SH-SY5Y (cell line): ENCODE data around the gene SPDEF.

ENCODE experiments used
- GATA2 ChIP-seq: IDR thresholded peaks from 2 replicates; pipeline ENCODE4 v1.6.1; 2011; ENCODE audit warnings: mild to moderate bottlenecking, low read depth, low read length
- GATA3 ChIP-seq: IDR thresholded peaks from 2 replicates; pipeline ENCODE4 v1.6.1; 2011; ENCODE audit warnings: low read depth, mild to moderate bottlenecking, low read length, moderate library complexity

The SPDEF gene

GRCh38 chr6:34589140-34589539, 33.0 kb upstream of the SPDEF start:
- no peak for TF ChIP-seq GATA2

- TF ChIP-seq GATA3 (no peak), GATA2 (no peak)
Observed at GRCh38 chr6:34587851-34588250, 31.7 kb upstream of the SPDEF start.

DNA sequence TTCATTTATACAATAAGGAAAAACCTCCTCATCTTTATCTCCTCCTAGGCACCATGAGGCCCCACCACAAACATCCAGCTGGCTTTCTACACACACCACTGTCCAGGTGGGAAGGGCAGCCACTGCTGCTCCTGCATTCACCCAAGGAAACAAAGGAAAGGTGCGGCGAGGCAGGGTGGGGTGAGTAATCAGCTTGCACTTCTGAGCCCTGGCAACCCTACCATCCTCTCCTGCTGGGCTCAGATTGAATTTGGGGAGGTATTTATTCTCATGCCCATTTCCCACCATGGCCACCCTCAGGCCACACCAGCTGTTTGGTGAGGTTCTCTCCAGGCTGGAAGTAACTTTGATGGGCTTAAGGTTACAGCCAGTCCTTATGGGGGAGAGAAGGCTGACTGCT, 31.2 kb upstream of the SPDEF start:
- no peak for TF ChIP-seq GATA3
- TF ChIP-seq GATA2 = no peak

DNA sequence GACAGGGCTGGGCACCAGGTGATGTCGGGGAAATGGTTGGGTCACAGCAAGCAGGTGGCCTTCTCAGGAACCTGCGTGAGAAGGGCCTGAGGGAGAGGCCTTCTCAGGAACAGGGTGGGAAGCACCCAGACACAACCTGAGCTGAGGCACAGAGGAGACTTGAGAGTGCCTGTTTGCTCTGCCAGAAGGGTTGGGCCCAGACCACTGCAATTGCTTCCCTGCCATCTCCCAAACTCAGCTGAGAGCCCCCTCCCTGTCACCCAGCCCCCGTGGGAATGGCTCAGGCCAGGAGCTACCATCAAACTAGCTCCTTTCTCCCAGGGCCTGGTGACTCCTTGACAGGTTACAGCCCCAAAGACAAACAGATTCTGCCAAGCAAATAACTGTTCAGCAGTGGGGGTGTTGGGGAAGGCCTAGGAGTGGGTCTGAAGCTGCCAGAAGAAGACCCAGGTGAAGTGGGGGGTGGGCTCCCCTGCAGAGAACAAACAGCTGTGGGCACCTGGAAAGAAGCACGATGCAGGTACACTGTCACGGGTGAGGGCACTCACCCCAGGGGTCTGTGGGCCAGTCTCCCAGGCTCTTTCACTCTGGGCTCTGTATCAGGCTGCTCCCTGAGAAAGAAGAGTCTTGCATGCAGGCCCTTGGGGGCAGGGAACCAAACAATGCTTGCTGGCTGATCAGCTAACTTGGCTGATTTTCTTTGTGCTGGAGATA, 30.4 kb upstream of the SPDEF start:
- TF ChIP-seq GATA3 (no peak), GATA2 (no peak)

DNA sequence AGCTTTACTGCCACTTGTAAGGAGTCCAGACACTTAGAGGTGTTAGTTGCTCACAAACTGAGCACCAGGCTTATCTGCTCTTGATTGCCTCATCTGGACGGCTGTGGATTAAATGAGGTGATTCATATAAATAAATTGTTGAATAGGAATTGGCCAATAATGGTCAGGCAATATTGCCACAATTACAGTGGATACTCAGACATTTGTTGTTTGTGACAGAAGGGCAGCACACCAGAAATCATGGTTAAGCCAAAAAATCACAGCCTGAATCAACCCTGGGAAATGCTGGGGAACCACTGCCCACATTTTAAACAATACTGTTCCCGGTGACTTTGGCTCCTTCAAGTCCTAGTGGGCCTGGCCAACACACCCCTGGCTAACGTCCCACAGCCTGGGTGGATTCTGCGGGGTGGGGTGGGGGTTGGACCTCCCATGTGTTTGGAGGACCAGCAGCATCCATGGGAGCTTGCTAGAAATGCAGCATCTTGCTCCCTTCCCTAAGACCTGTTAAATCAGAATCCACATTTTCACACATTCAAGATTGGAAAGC, 29.5 kb upstream of the SPDEF start:
- TF ChIP-seq GATA2 (no peak), GATA3 (no peak)

DNA sequence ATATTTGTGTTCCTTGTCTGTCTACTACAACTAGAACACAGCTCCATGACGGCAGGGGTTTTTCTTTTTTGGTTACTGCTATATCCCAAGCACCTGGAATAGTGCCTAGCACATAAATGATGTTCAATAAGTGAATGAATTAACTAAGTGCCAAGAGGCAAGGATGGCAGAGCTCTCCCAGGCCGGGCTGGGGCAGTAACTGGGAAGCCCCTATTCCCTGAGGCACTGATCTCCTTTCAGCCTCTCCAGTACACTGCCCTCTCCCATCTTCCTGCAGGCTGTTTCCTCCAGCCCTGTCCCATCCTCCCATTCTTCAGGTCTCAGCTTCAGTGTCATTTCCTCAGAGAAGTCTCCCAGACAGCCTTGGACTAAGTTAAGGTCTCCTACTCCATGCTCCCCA, 29.0 kb upstream of the SPDEF start:
- TF ChIP-seq GATA3 = no peak
- no peak for TF ChIP-seq GATA2

GRCh38 chr6:34584694-34585093, 28.6 kb upstream of the SPDEF start:
- TF ChIP-seq GATA2 = no peak
- no peak for TF ChIP-seq GATA3

DNA sequence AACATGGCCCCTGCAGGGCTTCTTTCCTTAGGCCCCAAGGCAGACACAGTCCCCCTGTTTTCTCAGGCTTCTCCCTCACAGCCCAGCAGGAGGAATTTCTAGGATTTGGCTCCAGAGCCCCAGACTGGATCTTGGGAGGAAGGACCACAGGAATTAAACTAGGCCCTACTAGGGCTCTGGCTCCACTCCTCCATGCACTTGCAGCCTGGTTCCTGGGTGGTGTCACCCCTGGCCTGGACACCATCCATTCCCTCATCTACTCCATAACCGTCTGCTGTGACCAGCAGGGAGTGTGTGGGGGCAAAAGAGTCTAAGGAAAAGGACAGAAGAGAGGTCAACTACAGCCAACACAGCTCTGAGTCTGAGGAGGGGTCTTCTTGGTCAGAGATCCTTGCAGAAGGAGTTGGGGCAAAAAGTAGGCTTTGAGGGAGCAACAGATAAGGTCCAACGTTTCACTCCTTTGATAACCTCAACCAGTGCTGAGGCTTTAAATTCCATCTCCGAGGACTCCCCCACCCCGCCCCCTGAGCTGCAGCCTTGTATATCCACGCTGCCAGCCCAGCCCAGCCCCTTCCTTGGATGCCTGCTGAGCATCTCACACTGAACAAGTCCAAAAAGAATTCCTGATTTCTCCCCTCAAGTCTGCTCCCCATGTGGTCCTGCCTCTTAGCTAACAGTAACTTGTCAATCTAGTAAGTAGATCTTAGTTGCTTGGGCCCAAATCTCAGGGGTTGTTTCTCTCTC, 27.9 kb upstream of the SPDEF start:
- TF ChIP-seq GATA3 (no peak), GATA2 (no peak)

- TF ChIP-seq GATA2 = no peak
- TF ChIP-seq GATA3 = no peak
Observed at GRCh38 chr6:34583461-34583860, 27.3 kb upstream of the SPDEF start.

GRCh38 chr6:34581561-34581920, 25.4 kb upstream of the SPDEF start:
- TF ChIP-seq GATA2 (no peak), GATA3 (no peak)

GRCh38 chr6:34580707-34581560, 24.8 kb upstream of the SPDEF start:
- TF ChIP-seq GATA3 (no peak), GATA2 (no peak)

GRCh38 chr6:34578445-34579262, 22.5 kb upstream of the SPDEF start:
- no peak for TF ChIP-seq GATA2

DNA sequence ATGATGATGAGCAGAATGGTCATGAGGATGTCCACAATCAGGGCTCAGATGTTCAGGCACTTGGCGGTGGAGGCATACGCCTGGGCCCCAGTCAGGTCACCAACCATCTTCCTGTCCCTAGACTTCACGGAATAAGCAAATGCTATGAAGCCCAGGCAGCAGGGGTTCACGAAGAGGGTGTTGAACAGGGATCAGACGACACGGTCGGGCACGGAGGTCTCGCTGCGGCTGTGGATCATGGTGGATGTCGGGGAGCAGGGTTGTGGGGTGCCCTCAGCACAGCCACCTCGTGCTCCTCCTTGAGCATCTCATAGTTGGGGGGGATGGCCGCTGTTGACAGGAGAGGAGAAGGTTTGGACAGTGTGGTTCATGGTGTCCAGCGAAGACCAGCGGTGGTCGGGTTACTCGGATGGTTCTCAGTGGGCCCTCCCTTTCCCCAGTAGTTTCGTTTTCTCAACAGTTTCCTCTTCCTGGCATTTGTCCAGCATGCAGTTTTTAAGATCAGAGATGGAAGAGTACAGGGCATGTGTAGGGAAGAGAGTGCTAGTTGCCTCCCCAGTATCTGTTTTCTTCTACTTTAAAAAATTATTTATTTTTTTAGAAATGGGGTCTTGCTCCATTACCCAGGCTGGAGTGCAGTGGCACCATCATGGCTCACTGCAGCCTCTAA, 20.3 kb upstream of the SPDEF start:
- TF ChIP-seq GATA3 (no peak), GATA2 (no peak)
